ENCODE data around the gene SYTL3.
"Not testable (repeated sequence)": the region's sequence is repeated elsewhere in the genome, so short reads cannot be mapped to it uniquely, and the experiment has no call there.

SYTL3 gene

DNA sequence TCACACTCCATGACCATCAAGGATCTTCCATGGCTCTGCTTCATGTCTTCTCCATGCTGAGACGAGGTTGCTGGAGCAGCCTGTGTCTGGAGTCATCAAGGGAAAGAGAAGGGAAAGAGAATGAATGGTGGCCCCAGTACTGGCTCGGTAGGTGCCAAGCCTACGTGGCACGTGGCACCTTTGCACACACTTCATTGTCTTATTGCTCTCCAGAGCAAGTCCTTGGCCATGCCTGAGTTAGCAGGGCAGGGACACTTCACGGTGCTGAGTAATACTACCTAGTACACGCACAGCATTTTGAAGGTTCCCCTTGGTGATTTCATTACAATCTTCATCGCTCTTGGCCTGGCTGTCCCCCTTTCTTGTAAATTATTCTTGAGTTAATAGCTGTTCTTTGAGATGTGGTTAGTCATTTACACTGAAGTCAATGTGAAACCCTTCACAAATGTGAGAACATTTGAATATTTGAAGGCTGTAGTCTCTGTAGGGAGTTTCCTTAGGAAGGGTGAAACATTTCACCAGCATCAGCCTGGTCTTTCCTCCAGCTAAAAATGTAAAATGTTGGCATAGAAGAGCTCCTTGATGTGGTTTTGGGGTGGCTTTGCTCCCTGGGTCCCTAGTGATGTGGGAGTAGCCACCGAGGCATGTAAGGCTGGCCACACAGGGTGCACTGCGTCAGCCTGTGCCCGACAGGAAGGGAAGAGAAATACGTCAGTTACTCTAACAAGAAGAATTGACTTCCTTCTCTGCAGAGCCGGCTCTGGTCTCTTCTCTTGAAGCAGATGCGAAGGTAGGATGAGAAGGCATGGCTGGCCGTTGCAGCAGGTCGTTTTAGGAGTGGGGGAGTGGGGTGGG lies at the start of gene SYTL3:
TSS of gene SYTL3 (plus strand) at position 766 of the 855 bp plus-strand sequence. CDS start 13,215 bp downstream, outside the sequence.
- Histone ChIP-seq H3K27me3 (ENCODE audit: control insufficient read depth, insufficient read depth, low read length) (no peaks in the 10 kb centered on the region), H3K4me3 (ENCODE audit: low read length) (no peak within 1 kb of the TSS), H3K36me3 (ENCODE audit: control insufficient read depth, insufficient read depth, low read length) (no peaks in the 10 kb centered on the region), H3K9me3 (ENCODE audit: control insufficient read depth, low read length) (no peaks in the 10 kb centered on the region), H3K9ac (ENCODE audit: low read length) (no peak within 1 kb of the TSS), H3K4me1 (ENCODE audit: control insufficient read depth, insufficient read depth, low read length) (peaks cover 17% of the 10 kb centered on the region)

DNA sequence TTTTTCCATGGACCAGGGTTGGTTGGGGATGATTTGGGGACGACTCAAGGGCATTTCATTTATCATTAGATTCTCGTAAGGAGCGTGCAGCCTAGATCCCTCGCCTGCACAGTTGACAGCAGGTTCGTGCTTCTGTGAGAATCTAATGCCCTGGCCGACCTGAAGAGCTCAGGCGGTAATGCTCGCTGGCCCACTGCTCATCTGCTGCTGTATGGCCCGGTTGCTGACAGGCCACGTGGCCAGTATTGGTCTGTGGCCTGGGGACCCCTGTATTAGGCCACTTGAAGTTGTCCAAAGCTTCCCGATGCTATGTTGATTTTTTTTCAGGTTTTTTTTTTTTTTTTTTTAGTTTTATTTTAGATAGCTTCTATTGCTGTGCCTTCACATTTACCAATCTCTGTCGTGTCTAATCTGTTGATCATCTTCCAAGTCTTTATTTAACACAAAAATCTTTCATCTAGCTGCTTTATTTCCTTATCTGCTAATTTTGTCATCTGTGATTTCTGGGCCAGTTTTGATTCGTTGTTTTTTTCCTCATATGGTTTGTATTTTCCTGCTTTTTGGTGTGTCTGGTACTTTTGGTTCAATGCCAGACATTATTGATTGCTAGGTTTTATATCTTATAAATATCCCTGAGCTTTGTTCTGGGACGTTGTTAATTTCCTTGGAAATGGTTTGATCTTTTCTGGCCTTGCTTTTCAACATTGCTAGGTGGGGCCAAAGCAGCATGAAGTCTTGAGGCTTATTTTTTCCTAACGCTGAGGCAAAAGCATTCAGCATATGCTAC lies 46.4 kb upstream of the SYTL3 start:
- no peaks in the 10 kb centered on the region for H3K9me3 ChIP-seq (ENCODE audit: control insufficient read depth, low read length)
- H3K9ac ChIP-seq (ENCODE audit: low read length): no peak overlapping the region
- H3K36me3 ChIP-seq (ENCODE audit: control insufficient read depth, insufficient read depth, low read length): peaks cover 7% of the 10 kb centered on the region
- no peak overlapping the region for H3K4me3 ChIP-seq (ENCODE audit: low read length)
- no peaks in the 10 kb centered on the region for H3K27me3 ChIP-seq (ENCODE audit: control insufficient read depth, insufficient read depth, low read length)
- no peaks in the 10 kb centered on the region for H3K4me1 ChIP-seq (ENCODE audit: control insufficient read depth, insufficient read depth, low read length)

- Histone ChIP-seq H3K36me3 (ENCODE audit: control insufficient read depth, insufficient read depth, low read length) (peaks cover 13% of the 10 kb centered on the region), H3K9me3 (ENCODE audit: control insufficient read depth, low read length) (no peaks in the 10 kb centered on the region), H3K4me3 (ENCODE audit: low read length) (no peak overlapping the region), H3K4me1 (ENCODE audit: control insufficient read depth, insufficient read depth, low read length) (no peaks in the 10 kb centered on the region), H3K27me3 (ENCODE audit: control insufficient read depth, insufficient read depth, low read length) (no peaks in the 10 kb centered on the region), H3K9ac (ENCODE audit: low read length) (no peak overlapping the region)
Observed at GRCh38 chr6:158604048-158604406, 45.8 kb upstream of the SYTL3 start.

DNA sequence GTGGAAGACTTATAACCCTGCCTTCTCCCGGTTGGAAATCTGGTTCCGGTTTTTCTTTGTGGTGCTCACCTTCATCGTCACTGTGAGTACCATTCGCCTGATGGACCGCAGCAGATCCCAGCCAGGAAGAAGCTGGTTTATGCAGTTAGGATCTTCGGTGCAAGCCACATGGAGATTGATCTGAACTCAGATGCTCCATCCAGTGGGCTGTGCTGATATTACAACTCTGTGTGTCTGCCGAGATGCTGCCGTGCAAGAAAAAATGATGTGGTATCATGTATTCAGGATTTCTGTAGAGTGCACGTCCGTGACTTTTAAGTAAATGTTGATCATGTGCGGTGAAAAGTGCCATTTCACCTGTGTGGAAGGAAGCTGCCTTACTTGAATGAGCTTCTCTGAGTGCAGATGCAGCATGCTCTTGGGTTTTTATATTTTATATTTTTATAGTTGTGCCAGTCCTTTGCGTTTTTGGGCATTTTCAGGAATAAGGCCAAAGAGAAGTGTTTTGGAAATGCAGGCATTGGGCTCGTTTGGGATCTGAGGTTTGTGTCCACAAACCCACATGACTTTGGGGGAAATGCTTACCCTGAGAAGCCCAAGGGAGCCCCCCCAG lies 44.5 kb upstream of the SYTL3 start:
- no peaks in the 10 kb centered on the region for H3K4me1 ChIP-seq (ENCODE audit: control insufficient read depth, insufficient read depth, low read length)
- H3K9me3 ChIP-seq (ENCODE audit: control insufficient read depth, low read length): no peaks in the 10 kb centered on the region
- peaks cover 24% of the 10 kb centered on the region for H3K36me3 ChIP-seq (ENCODE audit: control insufficient read depth, insufficient read depth, low read length)
- no peaks in the 10 kb centered on the region for H3K27me3 ChIP-seq (ENCODE audit: control insufficient read depth, insufficient read depth, low read length)
- no peak overlapping the region for H3K4me3 ChIP-seq (ENCODE audit: low read length)
- H3K9ac ChIP-seq (ENCODE audit: low read length): no peak overlapping the region

DNA sequence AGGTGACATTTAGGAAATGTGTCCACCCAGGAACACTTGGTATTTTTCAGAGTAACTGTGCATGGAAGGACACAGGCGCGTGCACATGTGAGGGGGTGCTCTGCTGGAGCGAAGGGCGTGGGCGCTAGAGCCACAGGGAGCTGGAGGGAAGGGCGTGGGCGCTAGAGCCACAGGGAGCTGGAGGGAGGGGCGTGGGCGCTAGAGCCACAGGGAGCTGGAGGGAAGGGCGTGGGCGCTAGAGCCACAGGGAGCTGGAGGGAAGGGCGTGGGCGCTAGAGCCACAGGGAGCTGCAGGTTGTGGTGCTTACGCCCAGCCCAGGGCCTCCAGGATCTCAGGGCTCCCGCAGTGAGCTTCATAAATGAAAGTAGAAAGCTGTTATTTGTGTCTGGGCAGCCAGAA lies 43.8 kb upstream of the SYTL3 start:
- not testable (repeated sequence) for H3K27me3 ChIP-seq (ENCODE audit: control insufficient read depth, insufficient read depth, low read length); H3K9me3 ChIP-seq (ENCODE audit: control insufficient read depth, low read length); H3K9ac ChIP-seq (ENCODE audit: low read length); H3K4me1 ChIP-seq (ENCODE audit: control insufficient read depth, insufficient read depth, low read length); H3K4me3 ChIP-seq (ENCODE audit: low read length)
- peaks cover 30% of the 10 kb centered on the region for H3K36me3 ChIP-seq (ENCODE audit: control insufficient read depth, insufficient read depth, low read length)

DNA sequence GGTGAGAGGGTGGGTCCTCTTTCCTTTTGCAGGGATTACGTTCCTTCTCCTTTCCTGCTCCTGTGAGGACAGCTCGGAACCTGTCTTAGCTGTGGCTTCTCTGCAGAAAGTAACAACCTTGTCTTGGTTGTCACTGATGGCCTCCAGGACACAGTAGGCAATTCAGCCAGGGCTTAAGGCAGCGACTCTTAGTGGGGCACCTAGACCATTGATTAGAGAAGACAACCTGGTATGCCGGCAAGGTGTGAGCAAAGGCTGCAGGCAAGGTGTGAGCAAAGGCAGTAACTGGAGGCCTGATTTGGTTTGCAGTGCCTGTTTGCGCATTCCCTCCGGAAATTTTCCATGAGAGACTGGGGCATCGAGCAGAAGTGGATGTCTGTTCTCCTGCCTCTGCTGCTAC lies 42.9 kb upstream of the SYTL3 start:
- Histone ChIP-seq H3K4me1 (ENCODE audit: control insufficient read depth, insufficient read depth, low read length) (no peaks in the 10 kb centered on the region), H3K4me3 (ENCODE audit: low read length) (no peak overlapping the region), H3K27me3 (ENCODE audit: control insufficient read depth, insufficient read depth, low read length) (no peaks in the 10 kb centered on the region), H3K9me3 (ENCODE audit: control insufficient read depth, low read length) (no peaks in the 10 kb centered on the region), H3K9ac (ENCODE audit: low read length) (no peak overlapping the region), H3K36me3 (ENCODE audit: control insufficient read depth, insufficient read depth, low read length) (peaks cover 31% of the 10 kb centered on the region)

GRCh38 chr6:158607411-158608170 lies 42.3 kb upstream of the SYTL3 start:
- no peaks in the 10 kb centered on the region for H3K4me1 ChIP-seq (ENCODE audit: control insufficient read depth, insufficient read depth, low read length)
- H3K27me3 ChIP-seq (ENCODE audit: control insufficient read depth, insufficient read depth, low read length): no peaks in the 10 kb centered on the region
- H3K9me3 ChIP-seq (ENCODE audit: control insufficient read depth, low read length): no peaks in the 10 kb centered on the region
- H3K36me3 ChIP-seq (ENCODE audit: control insufficient read depth, insufficient read depth, low read length): peaks cover 31% of the 10 kb centered on the region
- H3K9ac ChIP-seq (ENCODE audit: low read length): no peak overlapping the region
- no peak overlapping the region for H3K4me3 ChIP-seq (ENCODE audit: low read length)

DNA sequence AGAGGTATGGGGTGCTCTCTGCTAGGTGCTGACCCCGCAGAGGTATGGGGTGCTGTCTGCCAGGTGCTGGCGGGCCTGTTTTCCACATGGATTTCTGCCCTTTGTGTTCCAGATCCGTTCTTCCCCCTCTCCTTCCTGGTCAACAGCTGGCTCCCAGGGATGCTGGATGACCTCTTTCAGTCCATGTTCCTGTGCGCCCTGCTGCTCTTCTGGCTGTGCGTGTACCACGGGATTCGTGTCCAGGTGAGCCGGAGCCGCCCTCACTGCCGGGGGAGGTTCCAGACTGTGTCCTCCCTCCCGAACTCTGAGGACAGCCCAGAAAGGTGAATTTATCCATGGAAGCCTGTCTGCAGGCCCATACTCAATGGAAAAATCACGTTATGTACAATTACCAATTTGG lies 41.6 kb upstream of the SYTL3 start:
- no peak overlapping the region for H3K9ac ChIP-seq (ENCODE audit: low read length)
- H3K36me3 ChIP-seq (ENCODE audit: control insufficient read depth, insufficient read depth, low read length): peaks cover 31% of the 10 kb centered on the region
- H3K4me3 ChIP-seq (ENCODE audit: low read length): no peak overlapping the region
- H3K4me1 ChIP-seq (ENCODE audit: control insufficient read depth, insufficient read depth, low read length): no peaks in the 10 kb centered on the region
- no peaks in the 10 kb centered on the region for H3K27me3 ChIP-seq (ENCODE audit: control insufficient read depth, insufficient read depth, low read length)
- no peaks in the 10 kb centered on the region for H3K9me3 ChIP-seq (ENCODE audit: control insufficient read depth, low read length)

GRCh38 chr6:158609455-158610155 lies 40.2 kb upstream of the SYTL3 start:
- no peak overlapping the region for H3K4me3 ChIP-seq (ENCODE audit: low read length)
- no peaks in the 10 kb centered on the region for H3K9me3 ChIP-seq (ENCODE audit: control insufficient read depth, low read length)
- no peaks in the 10 kb centered on the region for H3K4me1 ChIP-seq (ENCODE audit: control insufficient read depth, insufficient read depth, low read length)
- no peaks in the 10 kb centered on the region for H3K27me3 ChIP-seq (ENCODE audit: control insufficient read depth, insufficient read depth, low read length)
- H3K36me3 ChIP-seq (ENCODE audit: control insufficient read depth, insufficient read depth, low read length): peaks cover 31% of the 10 kb centered on the region
- no peak overlapping the region for H3K9ac ChIP-seq (ENCODE audit: low read length)

DNA sequence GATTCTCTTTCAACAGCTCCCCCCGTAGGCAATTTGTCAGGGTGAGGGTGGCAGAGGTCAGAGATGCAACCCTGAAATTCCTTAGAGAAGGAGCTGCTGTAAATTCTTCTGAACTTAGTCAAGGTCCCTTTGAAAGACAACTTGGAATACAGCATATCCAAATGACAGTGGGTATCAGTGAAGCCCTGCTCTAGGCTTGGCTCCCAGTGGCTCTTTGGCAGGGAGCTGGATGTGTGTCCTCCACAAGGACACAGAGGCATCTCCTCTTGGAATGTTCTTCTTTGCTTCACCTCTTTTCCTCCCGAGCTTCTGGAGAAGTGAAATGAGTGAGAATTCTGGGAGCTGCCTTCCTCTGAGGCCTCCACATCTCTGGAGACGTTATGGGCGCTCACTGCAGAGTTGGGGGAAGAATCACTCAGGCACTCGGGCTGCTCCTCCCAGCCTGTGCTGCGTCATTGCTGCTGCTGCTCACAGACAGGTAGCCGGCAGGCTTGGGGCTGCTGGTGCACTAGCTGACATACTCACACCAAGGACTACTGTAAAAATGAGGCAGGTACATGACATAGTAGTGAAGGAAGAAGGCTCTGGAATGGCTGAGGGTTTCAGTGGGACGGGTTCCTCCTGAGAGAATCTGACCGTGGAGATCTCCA lies 39.4 kb upstream of the SYTL3 start:
- Histone ChIP-seq H3K36me3 (ENCODE audit: control insufficient read depth, insufficient read depth, low read length) (peaks cover 31% of the 10 kb centered on the region), H3K27me3 (ENCODE audit: control insufficient read depth, insufficient read depth, low read length) (no peaks in the 10 kb centered on the region), H3K9me3 (ENCODE audit: control insufficient read depth, low read length) (no peaks in the 10 kb centered on the region), H3K4me3 (ENCODE audit: low read length) (no peak overlapping the region), H3K9ac (ENCODE audit: low read length) (no peak overlapping the region), H3K4me1 (ENCODE audit: control insufficient read depth, insufficient read depth, low read length) (no peaks in the 10 kb centered on the region)

GRCh38 chr6:158611039-158611438 lies 38.8 kb upstream of the SYTL3 start:
- H3K36me3 ChIP-seq (ENCODE audit: control insufficient read depth, insufficient read depth, low read length): peaks cover 31% of the 10 kb centered on the region
- H3K9me3 ChIP-seq (ENCODE audit: control insufficient read depth, low read length): no peaks in the 10 kb centered on the region
- no peaks in the 10 kb centered on the region for H3K4me1 ChIP-seq (ENCODE audit: control insufficient read depth, insufficient read depth, low read length)
- H3K4me3 ChIP-seq (ENCODE audit: low read length): no peak overlapping the region
- no peaks in the 10 kb centered on the region for H3K27me3 ChIP-seq (ENCODE audit: control insufficient read depth, insufficient read depth, low read length)
- H3K9ac ChIP-seq (ENCODE audit: low read length): no peak overlapping the region
